Neural progenitor cell (in vitro differentiated cells): ENCODE results near the gene MICAL2. TPM values are rescaled to one million over a fixed set of nuclear protein-coding genes. Genes with fewer than 3 reads are reported as not detected.

Experiments used
- DNase-seq: peaks from one replicate; pipeline ENCODE4 v3.0.0-alpha.2; 2016; ENCODE audit warnings: low spot score
- H2AFZ ChIP-seq: fragments of 200-600 bp; sonication (generic); replicated peaks from 2 replicates; pipeline ENCODE4 v1.6.1; 2016; ENCODE audit warnings: antibody characterized with exemption
- H3F3A ChIP-seq: fragments of 200-600 bp; sonication (generic); 2 replicates; pipeline ENCODE4 v1.6.1; 2016; ENCODE audit warnings: antibody characterized with exemption, low read depth
- H3K27ac ChIP-seq: fragments of 200-600 bp; sonication (generic); 2 replicates; pipeline ENCODE4 v1.5.1; 2016; ENCODE audit warnings: mild to moderate bottlenecking
- H3K27me3 ChIP-seq: fragments of 200-600 bp; sonication (generic); 2 replicates; pipeline ENCODE4 v1.6.1; 2016; ENCODE audit warnings: mild to moderate bottlenecking, moderate library complexity
- H3K36me3 ChIP-seq: fragments of 200-600 bp; sonication (generic); 2 replicates; pipeline ENCODE4 v1.5.1; 2016
- H3K4me1 ChIP-seq: fragments of 200-600 bp; sonication (generic); 2 replicates; pipeline ENCODE4 v1.6.1; 2016; ENCODE audit warnings: mixed run types
- H3K4me2 ChIP-seq: fragments of 200-600 bp; sonication (generic); 2 replicates; pipeline ENCODE4 v1.6.1; 2016
- H3K4me3 ChIP-seq: fragments of 200-600 bp; sonication (generic); 2 replicates; pipeline ENCODE4 v1.5.1; 2016
- H3K79me2 ChIP-seq: fragments of 200-600 bp; sonication (generic); 2 replicates; pipeline ENCODE4 v1.6.1; 2016; ENCODE audit warnings: low read depth
- H3K9ac ChIP-seq: fragments of 200-600 bp; sonication (generic); 2 replicates; pipeline ENCODE4 v1.6.1; 2016
- H3K9me3 ChIP-seq: fragments of 200-600 bp; sonication (generic); 2 replicates; pipeline ENCODE4 v1.5.1; 2016; ENCODE audit warnings: low read depth
- H4K20me1 ChIP-seq: fragments of 200-600 bp; sonication (generic); 2 replicates; pipeline ENCODE4 v1.6.1; 2016; ENCODE audit warnings: low read depth
- H3K27ac Mint-ChIP-seq: 3 replicates; pipeline ENCODE4 v1.8.0; 2021; ENCODE audit warnings: mixed read lengths
- H3K27me3 Mint-ChIP-seq: 2 replicates; pipeline ENCODE4 v1.8.0; 2022; ENCODE audit warnings: low read depth, mild to moderate bottlenecking, inconsistent platforms, moderate library complexity, mixed read lengths; ENCODE audit not compliant: insufficient read depth
- H3K36me3 Mint-ChIP-seq: 3 replicates; pipeline ENCODE4 v1.8.0; 2021; ENCODE audit warnings: mixed read lengths
- H3K4me1 Mint-ChIP-seq: 3 replicates; pipeline ENCODE4 v1.8.0; 2021; ENCODE audit warnings: mixed read lengths
- H3K4me3 Mint-ChIP-seq: 3 replicates; pipeline ENCODE4 v1.8.0; 2021; ENCODE audit warnings: mild to moderate bottlenecking, moderate library complexity, mixed read lengths
- H3K9me3 Mint-ChIP-seq: 3 replicates; pipeline ENCODE4 v1.8.0; 2020; ENCODE audit warnings: mixed read lengths
- EZH2 ChIP-seq: fragments of 200-600 bp; sonication (generic); IDR thresholded peaks from 2 replicates; pipeline ENCODE4 v1.6.1; 2017; ENCODE audit warnings: antibody characterized with exemption, mild to moderate bottlenecking, moderate library complexity
- EZH2phosphoT487 ChIP-seq: fragments of 200-600 bp; sonication (generic); IDR thresholded peaks from 2 replicates; pipeline ENCODE4 v1.6.1; 2017; ENCODE audit warnings: antibody characterized with exemption
- total RNA-seq: library from RNA; depleted of rRNA; stranded (reverse); fragments of >200 nt; gene quantifications from 2 replicates; pipeline ENCODE4 v1.2.3, GENCODE V29; 2015; ENCODE audit warnings: low replicate concordance
- TF ChIP-seq, protein P1 (sequence below): fragments of 200-600 bp; sonication (generic); IDR thresholded peaks from 2 replicates; pipeline ENCODE4 v1.5.1; 2017; ENCODE audit warnings: antibody characterized with exemption, mild to moderate bottlenecking

The MICAL2 gene
- total RNA-seq, 1 donor from 2014 or later: 0.60 TPM

DNA sequence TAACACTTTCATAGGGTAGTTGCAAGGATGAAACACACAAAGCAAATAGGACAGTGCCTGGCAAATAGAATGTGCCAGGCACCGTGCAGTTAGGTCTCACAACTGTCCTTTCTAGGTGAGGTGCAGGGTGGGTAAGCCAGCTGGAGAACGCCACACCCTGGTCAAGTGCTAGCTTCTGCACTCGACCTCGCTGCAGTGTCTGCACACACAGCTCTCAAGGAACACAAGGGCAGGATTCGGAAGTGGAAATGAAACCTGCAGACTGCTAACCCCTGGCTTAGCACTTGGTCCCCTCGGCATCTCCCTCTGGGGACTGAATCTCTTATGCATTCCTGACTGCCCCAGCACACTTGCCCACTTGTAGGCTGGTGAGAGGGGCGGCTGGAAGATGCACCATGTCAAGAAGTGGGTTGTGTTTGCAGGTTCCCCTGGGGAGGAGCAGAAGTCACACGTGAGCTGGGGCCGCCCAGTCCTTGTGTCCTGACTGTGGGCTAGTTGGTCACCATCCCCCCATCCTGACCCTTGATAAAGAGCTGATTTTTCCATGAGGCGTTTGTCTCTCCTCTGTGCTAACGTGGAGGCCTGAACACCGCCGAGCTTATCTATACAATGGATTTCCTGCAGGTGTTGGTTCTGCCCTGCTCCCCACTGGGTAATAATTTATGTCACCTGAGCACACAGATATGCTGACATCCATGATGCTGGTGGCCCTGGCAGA lies 89.0 kb downstream of the MICAL2 start:
- no peak overlapping the region for H3K9ac ChIP-seq

DNA sequence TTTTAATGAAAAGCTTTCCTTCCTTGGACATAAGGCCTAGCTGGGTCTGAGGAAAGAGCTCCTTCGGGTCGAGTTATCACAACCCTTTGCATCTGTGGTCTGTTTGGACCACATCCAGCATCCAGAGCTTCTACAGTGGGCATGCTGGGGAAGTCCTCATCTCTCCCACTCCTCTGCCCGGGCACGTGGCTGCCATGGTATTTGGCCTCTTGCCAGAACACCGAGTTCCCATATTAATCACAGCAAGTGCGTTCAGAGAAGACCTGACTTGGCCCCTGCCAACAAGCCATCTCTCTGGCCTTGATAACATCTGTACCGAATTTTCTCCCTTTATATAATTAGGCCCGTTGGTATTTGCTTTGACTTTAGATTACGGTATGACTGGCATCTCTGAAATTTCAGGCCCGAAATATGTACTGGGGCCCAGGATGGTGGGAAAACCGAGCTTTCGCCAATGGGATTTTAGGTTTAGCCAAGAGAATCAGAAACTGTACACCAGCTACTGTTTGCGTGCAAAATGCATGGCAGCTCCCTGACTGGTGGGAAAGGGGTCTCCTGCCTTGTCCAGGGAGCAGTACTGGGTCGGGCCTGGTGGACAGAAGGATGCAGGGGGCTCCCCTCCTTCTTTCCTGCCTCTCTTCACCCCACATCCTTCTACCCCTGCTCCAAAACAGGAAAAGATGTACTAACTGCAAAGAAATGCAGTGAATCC lies 90.0 kb downstream of the MICAL2 start:
- Mint-ChIP-seq H3K27ac (no peak overlapping the region), H3K4me3 (no peak overlapping the region)
- no peak overlapping the region for H2AFZ ChIP-seq

More for the DNA sequence above, 89.0 kb downstream of the MICAL2 start:
- Mint-ChIP-seq H3K27me3 (peaks cover 8% of the 10 kb centered on the region), H3K36me3 (no peaks in the 10 kb centered on the region), H3K4me3 (no peak overlapping the region), H3K9me3 (no peaks in the 10 kb centered on the region), H3K4me1 (peaks cover 4% of the 10 kb centered on the region), H3K27ac (no peak overlapping the region)
- Histone ChIP-seq H3K27ac (no peak overlapping the region), H3K79me2 (no peaks in the 10 kb centered on the region), H3K4me3 (no peak overlapping the region), H4K20me1 (no peaks in the 10 kb centered on the region), H3K4me1 (peaks cover 9% of the 10 kb centered on the region), H2AFZ (no peak overlapping the region), H3K9me3 (no peaks in the 10 kb centered on the region), H3K27me3 (no peaks in the 10 kb centered on the region), H3K4me2 (no peak overlapping the region), H3F3A (peaks cover 6% of the 10 kb centered on the region), H3K36me3 (no peaks in the 10 kb centered on the region)
- no peak for TF ChIP-seq EZH2phosphoT487
- TF ChIP-seq, protein P1, sequence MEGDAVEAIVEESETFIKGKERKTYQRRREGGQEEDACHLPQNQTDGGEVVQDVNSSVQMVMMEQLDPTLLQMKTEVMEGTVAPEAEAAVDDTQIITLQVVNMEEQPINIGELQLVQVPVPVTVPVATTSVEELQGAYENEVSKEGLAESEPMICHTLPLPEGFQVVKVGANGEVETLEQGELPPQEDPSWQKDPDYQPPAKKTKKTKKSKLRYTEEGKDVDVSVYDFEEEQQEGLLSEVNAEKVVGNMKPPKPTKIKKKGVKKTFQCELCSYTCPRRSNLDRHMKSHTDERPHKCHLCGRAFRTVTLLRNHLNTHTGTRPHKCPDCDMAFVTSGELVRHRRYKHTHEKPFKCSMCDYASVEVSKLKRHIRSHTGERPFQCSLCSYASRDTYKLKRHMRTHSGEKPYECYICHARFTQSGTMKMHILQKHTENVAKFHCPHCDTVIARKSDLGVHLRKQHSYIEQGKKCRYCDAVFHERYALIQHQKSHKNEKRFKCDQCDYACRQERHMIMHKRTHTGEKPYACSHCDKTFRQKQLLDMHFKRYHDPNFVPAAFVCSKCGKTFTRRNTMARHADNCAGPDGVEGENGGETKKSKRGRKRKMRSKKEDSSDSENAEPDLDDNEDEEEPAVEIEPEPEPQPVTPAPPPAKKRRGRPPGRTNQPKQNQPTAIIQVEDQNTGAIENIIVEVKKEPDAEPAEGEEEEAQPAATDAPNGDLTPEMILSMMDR: no peak
- no peak for TF ChIP-seq EZH2
- no peak for DNase-seq

DNA sequence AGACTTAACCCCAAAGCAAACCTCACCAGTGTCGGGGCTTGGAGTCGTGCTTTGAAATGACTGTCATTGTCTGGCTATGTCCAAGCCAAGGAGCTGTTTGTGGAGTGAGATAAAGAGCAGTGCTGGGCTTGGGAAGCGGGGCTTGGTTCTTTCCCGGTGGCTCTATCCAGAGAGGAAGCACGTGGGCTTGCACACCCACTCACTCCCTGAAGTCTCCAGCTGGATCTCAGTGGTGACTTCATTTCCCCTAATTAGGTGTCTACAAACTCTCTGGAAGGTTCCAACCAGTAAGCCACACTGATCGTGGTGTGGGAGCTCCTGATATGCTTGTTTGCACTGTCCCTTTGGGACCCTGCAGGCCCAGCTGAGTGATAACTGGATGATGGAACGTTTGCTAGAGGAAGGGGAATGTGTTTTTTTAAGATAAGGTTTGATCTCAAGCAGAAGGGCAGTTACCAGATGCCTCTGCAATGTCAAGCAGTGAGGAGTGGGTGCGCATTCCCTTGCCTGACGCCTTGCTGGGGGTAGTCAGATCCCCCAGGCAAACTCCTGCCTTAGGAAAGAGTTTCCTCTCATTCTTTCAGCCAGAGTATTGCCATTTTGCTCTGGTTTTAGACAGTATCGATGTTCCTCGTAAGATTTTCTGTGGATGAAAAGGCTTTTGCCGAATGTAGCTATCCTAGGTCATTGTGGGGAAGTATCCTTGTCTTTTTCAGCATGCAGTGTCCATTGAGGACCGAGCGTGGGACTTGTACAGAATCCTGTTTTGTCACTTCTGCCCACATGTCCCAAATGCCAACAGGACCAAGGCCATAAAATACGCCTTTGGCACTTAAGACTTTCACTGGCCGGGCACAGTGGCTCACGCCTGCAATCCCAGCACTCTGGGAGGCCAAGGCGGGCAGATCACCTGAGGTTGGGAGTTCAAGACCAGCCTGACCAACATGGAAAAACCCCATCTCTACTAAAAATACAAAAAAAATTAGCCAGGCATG lies 90.9 kb downstream of the MICAL2 start:
- H3K27me3 Mint-ChIP-seq: peaks cover 8% of the 10 kb centered on the region
- no peaks in the 10 kb centered on the region for H3K36me3 Mint-ChIP-seq
- Histone ChIP-seq H3K79me2 (no peaks in the 10 kb centered on the region), H3K9ac (no peak overlapping the region), H3K4me2 (no peak overlapping the region), H3F3A (peaks cover 6% of the 10 kb centered on the region), H2AFZ (no peak overlapping the region), H3K27me3 (no peaks in the 10 kb centered on the region), H3K4me3 (no peak overlapping the region), H3K4me1 (peaks cover 9% of the 10 kb centered on the region), H3K27ac (no peak overlapping the region), H3K36me3 (no peaks in the 10 kb centered on the region), H3K9me3 (no peaks in the 10 kb centered on the region), H4K20me1 (no peaks in the 10 kb centered on the region)
- H3K4me1 Mint-ChIP-seq: peaks cover 4% of the 10 kb centered on the region
- no peaks in the 10 kb centered on the region for H3K9me3 Mint-ChIP-seq
- TF ChIP-seq, protein P1: no peak
- no peak for TF ChIP-seq EZH2phosphoT487
- TF ChIP-seq EZH2: no peak
- no peak overlapping the region for H3K4me3 Mint-ChIP-seq
- no peak overlapping the region for H3K27ac Mint-ChIP-seq
- DNase-seq: no peak

More for the DNA sequence above, 90.0 kb downstream of the MICAL2 start:
- no peak overlapping the region for H3K4me2 ChIP-seq
- H3K4me1 ChIP-seq: peaks cover 9% of the 10 kb centered on the region
- peaks cover 4% of the 10 kb centered on the region for H3K4me1 Mint-ChIP-seq
- H3K9ac ChIP-seq: no peak overlapping the region
- H3F3A ChIP-seq: peaks cover 6% of the 10 kb centered on the region
- H3K36me3 ChIP-seq: no peaks in the 10 kb centered on the region
- H4K20me1 ChIP-seq: no peaks in the 10 kb centered on the region
- no peaks in the 10 kb centered on the region for H3K9me3 ChIP-seq
- H3K27me3 Mint-ChIP-seq: peaks cover 8% of the 10 kb centered on the region
- no peak overlapping the region for H3K27ac ChIP-seq
- H3K36me3 Mint-ChIP-seq: no peaks in the 10 kb centered on the region
- no peak for DNase-seq
- no peaks in the 10 kb centered on the region for H3K79me2 ChIP-seq
- no peak overlapping the region for H3K4me3 ChIP-seq
- no peak for TF ChIP-seq EZH2
- TF ChIP-seq EZH2phosphoT487: no peak
- TF ChIP-seq, protein P1: no peak
- no peaks in the 10 kb centered on the region for H3K27me3 ChIP-seq
- no peaks in the 10 kb centered on the region for H3K9me3 Mint-ChIP-seq
